22Rv1 (cell line): Measurements from ENCODE around the gene STAC.

ENCODE experiments used
- H3K27ac ChIP-seq: fragments of 450-650 bp; 2 replicates; pipeline ENCODE4 v1.5.1; 2017
- CTCF ChIP-seq: fragments of 450-650 bp; IDR thresholded peaks from 2 replicates; pipeline ENCODE4 v1.5.1; 2017; ENCODE audit warnings: mild to moderate bottlenecking
- ZFX ChIP-seq: fragments of 450-650 bp; IDR thresholded peaks from 2 replicates; pipeline ENCODE4 v1.6.1; 2017; ENCODE audit warnings: antibody characterized with exemption, borderline replicate concordance

Gene STAC

GRCh38 chr3:36591959-36592358 is 211.7 kb downstream of the STAC start:
- H3K27ac ChIP-seq: no peak overlapping the region
- TF ChIP-seq ZFX (no peak), CTCF (no peak)

GRCh38 chr3:36595511-36595910 is 215.2 kb downstream of the STAC start:
- H3K27ac ChIP-seq: no peak overlapping the region
- TF ChIP-seq ZFX (no peak), CTCF (no peak)

- H3K27ac ChIP-seq: no peak overlapping the region
- TF ChIP-seq ZFX (no peak), CTCF (no peak)
These were observed 216.1 kb downstream of the STAC start for GRCh38 chr3:36596419-36596818.

- TF ChIP-seq ZFX (no peak), CTCF (no peak)
- H3K27ac ChIP-seq: no peak overlapping the region
These were observed 217.1 kb downstream of the STAC start for GRCh38 chr3:36597422-36597821.
